Upper lobe of left lung (tissue), 6 donors: ENCODE results near the gene ACTL10. TPM values are rescaled to one million over a fixed set of nuclear protein-coding genes. Genes with fewer than 3 reads are reported as not detected.
A peak's percentile ranks its signal among the peaks of the same experiment; 100 is the strongest.

Experiments
- ATAC-seq, 2 donors: fragments of 200-7000 bp; cut with Tn5 transposase; one replicate each; pipeline ENCODE4 v1.9.1; 2022; ENCODE audit warnings: mild to moderate bottlenecking in 2 of 2, moderate library complexity in 2 of 2; ENCODE audit not compliant: low FRiP score in 2 of 2
- DNase-seq, 2 donors: peaks; one replicate each; pipeline ENCODE4 v3.0.0-alpha.2; 2019 to 2020
- H3K27ac ChIP-seq, 4 donors: fragments of 200-600 bp; sonication (generic); one replicate each; pipeline ENCODE4 v1.5.1; 2016 to 2019
- H3K27me3 ChIP-seq, 4 donors: fragments of 200-600 bp; sonication (generic); one replicate each; pipeline ENCODE4 v1.5.1; 2017 to 2019
- H3K36me3 ChIP-seq, 4 donors: fragments of 200-600 bp; sonication (generic); one replicate each; pipeline ENCODE4 v1.5.1; 2016 to 2019
- H3K4me1 ChIP-seq, 4 donors: fragments of 200-600 bp; sonication (generic); one replicate each; pipeline ENCODE4 v1.5.1; 2018 to 2019
- H3K4me3 ChIP-seq, 4 donors: fragments of 200-600 bp; sonication (generic); one replicate each; pipeline ENCODE4 v1.5.1; 2017 to 2019; ENCODE audit warnings: mild to moderate bottlenecking in 2 of 4, moderate library complexity in 1 of 4
- H3K9me3 ChIP-seq, 4 donors: fragments of 200-600 bp; sonication (generic); one replicate each; pipeline ENCODE4 v1.5.1; 2018 to 2019
- CTCF ChIP-seq, 6 experiments: fragments of 450-650 bp in 4 of 6; fragments of 200-600 bp in 2 of 6; sonication (generic) in 2 of 6; IDR thresholded peaks; one replicate each; pipeline ENCODE4 v1.5.1; 2016 to 2019; ENCODE audit warnings: antibody characterized with exemption in 6 of 6
- EP300 ChIP-seq, 4 donors: sonication (generic); formaldehyde crosslinking; IDR thresholded peaks; one replicate each; pipeline ENCODE4 v1.5.1; 2017; ENCODE audit warnings: antibody characterized with exemption in 4 of 4, control low read depth in 2 of 4
- POLR2A ChIP-seq, 4 donors: fragments of 450-650 bp; IDR thresholded peaks; one replicate each; pipeline ENCODE4 v1.5.1; 2016 to 2017; ENCODE audit warnings: antibody characterized with exemption in 4 of 4, mild to moderate bottlenecking in 2 of 4
- POLR2AphosphoS5 ChIP-seq, 2 donors: sonication (generic); formaldehyde crosslinking; IDR thresholded peaks; one replicate each; pipeline ENCODE4 v1.5.1; 2017; ENCODE audit warnings: antibody characterized with exemption in 2 of 2
- WGBS, 2 donors: methylation state at CpG; one replicate each; pipeline ENCODE4 v1.1.5; 2017 to 2018; 5-methylcytosine and 5-hydroxymethylcytosine counted together
- total RNA-seq, 6 donors: library from RNA; depleted of rRNA in 4 of 6; stranded (reverse); fragments of >200 nt in 4 of 6; gene quantifications; one replicate each; pipeline versions ENCODE4 v1.1.0 to v1.2.1, GENCODE V29; 2016 to 2021
- donor health status: DM: no; HTN: no; CAD: no; lungs with moderate emphysema.
- donor health status: DM: no; HTN: yes; CAD: no; lungs with severe emphysema.

The ACTL10 gene
- total RNA-seq, 6 donors from 2014 or later = 1.7 to 3.8 (median 2.1) TPM; not detected in 1

- WGBS, 2 donors = 20 to 44% methylated on average over 7 to 16 of the region's 16 CpGs
- H3K27ac ChIP-seq = peak overlapping the region in 1 of 4 donors; percentile 7
- TF ChIP-seq POLR2AphosphoS5 (IDR thresholded peaks at IDR 0.05) (no peak), CTCF (IDR thresholded peaks at IDR 0.05) (peak; percentile 59 to 79 (median 76))
- peak overlapping the region in 1 of 4 donors; percentile 15 for H3K4me3 ChIP-seq
- peaks cover 16 to 34% (median 30%) of the 10 kb centered on the region in 4 donors for H3K4me1 ChIP-seq
- DNase-seq = peak in 1 of 2 donors; percentile 61
- no peaks in the 10 kb centered on the region for H3K9me3 ChIP-seq
- ATAC-seq = peak; percentile 59 to 67
- H3K36me3 ChIP-seq = peaks cover 4 to 16% (median 11%) of the 10 kb centered on the region in 4 donors
- no peaks in the 10 kb centered on the region for H3K27me3 ChIP-seq
These were observed 13.4 kb upstream of the ACTL10 start for GRCh38 chr20:33653218-33653899.

GRCh38 chr20:33653900-33654596 lies 12.7 kb upstream of the ACTL10 start:
- peak; percentile 9 to 72 for ATAC-seq
- peak overlapping the region in 2 of 4 donors; percentile 7 to 21 for H3K27ac ChIP-seq

GRCh38 chr20:33654680-33655161 lies 12.0 kb upstream of the ACTL10 start:
- no peak for TF ChIP-seq POLR2A (IDR thresholded peaks at IDR 0.05)
- no peak for TF ChIP-seq EP300 (IDR thresholded peaks at IDR 0.05)
- TF ChIP-seq CTCF (IDR thresholded peaks at IDR 0.05) = no peak
- no peak for TF ChIP-seq POLR2AphosphoS5 (IDR thresholded peaks at IDR 0.05)
- ATAC-seq (no peak), DNase-seq (no peak)
- H3K36me3 ChIP-seq = peaks cover 5 to 28% (median 22%) of the 10 kb centered on the region in 4 donors
- H3K4me3 ChIP-seq = no peak overlapping the region
- peak overlapping the region in 1 of 4 donors; percentile 21 for H3K27ac ChIP-seq
- peaks cover 6 to 24% (median 21%) of the 10 kb centered on the region in 4 donors for H3K4me1 ChIP-seq
- no peaks in the 10 kb centered on the region for H3K27me3 ChIP-seq
- H3K9me3 ChIP-seq = no peaks in the 10 kb centered on the region
- 59 to 68% methylated on average over 14 of the region's 14 CpGs for WGBS, 2 donors

More at GRCh38 chr20:33653900-33654596, 12.7 kb upstream of the ACTL10 start:
- TF ChIP-seq POLR2A (IDR thresholded peaks at IDR 0.05) (peak in 1 of 4 donors; percentile 35), EP300 (IDR thresholded peaks at IDR 0.05) (no peak)
- peak in 1 of 2 donors; percentile 89 for DNase-seq
- Histone ChIP-seq H3K4me1 (peaks cover 11 to 27% (median 23%) of the 10 kb centered on the region in 4 donors), H3K36me3 (peaks cover 5 to 21% (median 15%) of the 10 kb centered on the region in 4 donors), H3K27me3 (no peaks in the 10 kb centered on the region), H3K9me3 (no peaks in the 10 kb centered on the region), H3K4me3 (no peak overlapping the region)
- 74 to 93% methylated on average over 3 to 11 of the region's 11 CpGs for WGBS, 2 donors

- Histone ChIP-seq H3K4me1 (peaks cover 6 to 24% (median 21%) of the 10 kb centered on the region in 4 donors), H3K4me3 (no peak overlapping the region), H3K27me3 (no peaks in the 10 kb centered on the region), H3K27ac (no peak overlapping the region), H3K9me3 (no peaks in the 10 kb centered on the region), H3K36me3 (peaks cover 5 to 33% (median 24%) of the 10 kb centered on the region in 4 donors)
- DNase-seq = no peak
- TF ChIP-seq POLR2AphosphoS5 (IDR thresholded peaks at IDR 0.05) (no peak), EP300 (IDR thresholded peaks at IDR 0.05) (no peak), CTCF (IDR thresholded peaks at IDR 0.05) (no peak), POLR2A (IDR thresholded peaks at IDR 0.05) (no peak)
- WGBS, 2 donors = 59% methylated on average over 4 of the region's 4 CpGs
- no peak for ATAC-seq
These were observed 11.6 kb upstream of the ACTL10 start for GRCh38 chr20:33655164-33655563.
